ENCODE results near the gene ZNF423.

Gene ZNF423

GRCh38 chr16:49585143-49585832 lies 270.6 kb downstream of the ZNF423 start:
- no peak for TF ChIP-seq POLR2AphosphoS5 (IDR thresholded peaks at IDR 0.05; ENCODE audit: low read depth, low read length)
- TF ChIP-seq FOXP2 (optimal IDR thresholded peaks at IDR 0.05; ENCODE audit: borderline replicate concordance, extremely low read depth, extremely low read length, insufficient read depth): no peak
- no peak for TF ChIP-seq REST (IDR thresholded peaks at IDR 0.05; ENCODE audit: insufficient read depth in 1 of 2, low read depth in 2 of 2, low read length in 2 of 2)
- TF ChIP-seq TAF1 (IDR thresholded peaks at IDR 0.05; ENCODE audit: borderline replicate concordance, insufficient read depth, low read length): no peak
- no peak for TF ChIP-seq SIN3A (IDR thresholded peaks at IDR 0.05; ENCODE audit: borderline replicate concordance, insufficient read depth, low read length)

DNA sequence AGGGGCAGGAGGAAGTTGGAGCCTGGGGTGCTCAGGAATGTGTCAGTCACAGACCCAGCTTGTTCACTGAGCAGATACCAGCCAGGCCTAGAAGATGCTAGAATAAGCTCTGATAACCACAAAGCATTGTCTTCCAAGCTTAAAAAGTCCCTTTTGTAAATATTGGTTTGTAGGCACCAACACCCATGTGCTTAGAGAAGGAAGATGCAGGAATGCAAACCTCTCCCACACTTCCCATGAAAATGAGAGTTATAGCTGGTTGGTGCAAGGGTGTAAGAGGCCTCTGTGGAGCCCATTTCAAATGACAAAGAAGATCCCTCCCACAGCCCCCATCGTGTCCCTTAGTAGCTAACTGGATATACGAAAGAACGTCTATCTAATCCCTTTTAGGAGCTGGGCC lies 272.0 kb downstream of the ZNF423 start:
- TF ChIP-seq REST (IDR thresholded peaks at IDR 0.05; ENCODE audit: insufficient read depth in 1 of 2, low read depth in 2 of 2, low read length in 2 of 2): no peak
- TF ChIP-seq TAF1 (IDR thresholded peaks at IDR 0.05; ENCODE audit: borderline replicate concordance, insufficient read depth, low read length): no peak
- TF ChIP-seq POLR2AphosphoS5 (IDR thresholded peaks at IDR 0.05; ENCODE audit: low read depth, low read length): no peak
- TF ChIP-seq SIN3A (IDR thresholded peaks at IDR 0.05; ENCODE audit: borderline replicate concordance, insufficient read depth, low read length): no peak
- no peak for TF ChIP-seq FOXP2 (optimal IDR thresholded peaks at IDR 0.05; ENCODE audit: borderline replicate concordance, extremely low read depth, extremely low read length, insufficient read depth)

DNA sequence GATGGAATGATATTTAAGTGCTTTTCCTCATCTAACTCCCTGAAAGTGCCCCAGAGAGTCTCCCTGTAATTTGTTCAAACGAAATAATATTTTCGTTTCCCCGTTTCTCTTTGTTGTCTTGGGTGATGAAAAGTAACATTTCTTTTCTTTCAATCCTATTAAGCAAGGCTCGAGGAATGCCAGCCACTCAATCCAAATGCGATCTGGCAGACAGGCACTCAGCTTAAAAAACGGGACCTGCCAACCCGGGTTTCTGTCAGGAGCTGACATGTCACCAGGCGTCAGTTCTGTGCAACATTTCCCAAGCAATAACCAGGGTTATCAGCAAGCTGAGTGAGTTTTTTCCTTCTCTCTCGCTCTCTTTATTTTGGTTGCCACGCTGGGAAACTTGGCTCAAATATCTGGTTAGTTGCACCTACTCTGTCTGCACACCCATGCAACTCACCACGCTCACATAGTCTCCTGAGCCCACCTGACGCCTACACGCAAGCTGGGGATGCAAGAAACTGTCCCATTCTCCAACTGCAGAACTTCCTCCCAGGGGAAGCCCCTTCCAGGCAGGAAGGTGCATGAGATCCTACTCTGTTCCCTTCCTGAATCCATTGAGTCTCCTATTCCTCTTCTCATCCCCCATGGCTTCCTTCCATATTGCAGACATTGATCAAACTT lies 274.1 kb downstream of the ZNF423 start:
- TF ChIP-seq REST (IDR thresholded peaks at IDR 0.05; ENCODE audit: insufficient read depth in 1 of 2, low read depth in 2 of 2, low read length in 2 of 2) (no peak), SIN3A (IDR thresholded peaks at IDR 0.05; ENCODE audit: borderline replicate concordance, insufficient read depth, low read length) (no peak), POLR2AphosphoS5 (IDR thresholded peaks at IDR 0.05; ENCODE audit: low read depth, low read length) (no peak), FOXP2 (optimal IDR thresholded peaks at IDR 0.05; ENCODE audit: borderline replicate concordance, extremely low read depth, extremely low read length, insufficient read depth) (no peak), TAF1 (IDR thresholded peaks at IDR 0.05; ENCODE audit: borderline replicate concordance, insufficient read depth, low read length) (no peak)

GRCh38 chr16:49580751-49581303 lies 275.1 kb downstream of the ZNF423 start:
- TF ChIP-seq FOXP2 (optimal IDR thresholded peaks at IDR 0.05; ENCODE audit: borderline replicate concordance, extremely low read depth, extremely low read length, insufficient read depth) (no peak), POLR2AphosphoS5 (IDR thresholded peaks at IDR 0.05; ENCODE audit: low read depth, low read length) (no peak), TAF1 (IDR thresholded peaks at IDR 0.05; ENCODE audit: borderline replicate concordance, insufficient read depth, low read length) (no peak), SIN3A (IDR thresholded peaks at IDR 0.05; ENCODE audit: borderline replicate concordance, insufficient read depth, low read length) (no peak), REST (IDR thresholded peaks at IDR 0.05; ENCODE audit: insufficient read depth in 1 of 2, low read depth in 2 of 2, low read length in 2 of 2) (no peak)

Data from PFSK-1 (cell line).